Fibroblast of lung (primary cell): ENCODE results near the gene LTBP4. TPM values are rescaled to one million over a fixed set of nuclear protein-coding genes. Genes with fewer than 3 reads are reported as not detected.
A peak's percentile ranks its signal among the peaks of the same experiment; 100 is the strongest.

ENCODE experiments used
- DNase-seq, 2 donors: peaks; one replicate each; pipeline versions ENCODE4 v3.0.0 to v3.0.0-alpha.2; 2010; ENCODE audit warnings: low read depth in 2 of 2
- H2AFZ ChIP-seq: 2 replicates; pipeline ENCODE4 v1.5.1; 2012; ENCODE audit warnings: low read length, control low read depth, inconsistent platforms
- H3K27ac ChIP-seq: 2 replicates; pipeline ENCODE4 v1.5.1; 2011; ENCODE audit warnings: low read length, control low read depth; ENCODE audit not compliant: insufficient read depth
- H3K27me3 ChIP-seq: 2 replicates; pipeline ENCODE4 v1.5.1; 2011; ENCODE audit warnings: mild to moderate bottlenecking, low read length; ENCODE audit not compliant: control insufficient read depth, insufficient read depth
- H3K36me3 ChIP-seq: 2 replicates; pipeline ENCODE4 v1.5.1; 2011; ENCODE audit warnings: low read length; ENCODE audit not compliant: control insufficient read depth, insufficient read depth
- H3K4me1 ChIP-seq: 2 replicates; pipeline ENCODE4 v1.5.1; 2011; ENCODE audit warnings: low read length; ENCODE audit not compliant: control insufficient read depth, insufficient read depth; ENCODE audit errors: extremely low read depth
- H3K4me2 ChIP-seq: 2 replicates; pipeline ENCODE4 v1.5.1; 2011; ENCODE audit warnings: low read length, control low read depth; ENCODE audit not compliant: insufficient read depth; ENCODE audit errors: extremely low read depth
- H3K4me3 ChIP-seq, 4 experiments: fragments of 200-600 bp in 1 of 4; sonication (generic) in 1 of 4; replicated peaks in 1 of 4; 2 replicates each; pipeline ENCODE4 v1.5.1; 2011 to 2016; ENCODE audit warnings: low read length in 4 of 4, low read depth in 3 of 4, mild to moderate bottlenecking in 3 of 4, control low read depth in 2 of 4, inconsistent platforms in 1 of 4, mixed read lengths in 1 of 4; ENCODE audit not compliant: insufficient read depth in 1 of 4; ENCODE audit errors: control extremely low read depth in 1 of 4
- H3K79me2 ChIP-seq: 2 replicates; pipeline ENCODE4 v1.5.1; 2012; ENCODE audit warnings: mild to moderate bottlenecking, low read length, inconsistent platforms; ENCODE audit not compliant: control insufficient read depth, insufficient read depth
- H3K9ac ChIP-seq: 2 replicates; pipeline ENCODE4 v1.5.1; 2011; ENCODE audit warnings: mild to moderate bottlenecking, low read length, control low read depth; ENCODE audit not compliant: insufficient read depth
- H3K9me3 ChIP-seq: 2 replicates; pipeline ENCODE4 v1.5.1; 2012; ENCODE audit warnings: low read depth, low read length; ENCODE audit not compliant: control insufficient read depth, insufficient read depth
- H4K20me1 ChIP-seq: 2 replicates; pipeline ENCODE4 v1.5.1; 2011; ENCODE audit warnings: low read length; ENCODE audit not compliant: control insufficient read depth, insufficient read depth; ENCODE audit errors: extremely low read depth
- CTCF ChIP-seq, 2 donors: IDR thresholded peaks in 1 of 2; conservative IDR thresholded peaks in 1 of 2; 1 replicate in 1 of 2; 2 replicates in 1 of 2; pipeline ENCODE4 v1.5.1; 2011 to 2012; ENCODE audit warnings: low read length in 2 of 2, control low read depth in 1 of 2, inconsistent platforms in 1 of 2, low read depth in 1 of 2, mild to moderate bottlenecking in 1 of 2
- EZH2 ChIP-seq: IDR thresholded peaks from 2 replicates; pipeline ENCODE4 v1.5.1; 2012; ENCODE audit warnings: low read length, control low read depth, mild to moderate bottlenecking; ENCODE audit errors: missing control alignments
- polyA plus RNA-seq, 2 donors: library from polyadenylated mRNA; depleted of rRNA in 1 of 2; stranded (reverse) in 1 of 2; unstranded in 1 of 2; fragments of >200 nt; gene quantifications; 2 replicates each; pipeline ENCODE4 v1.2.1, GENCODE V29; 2011 to 2012; ENCODE audit warnings: missing spikeins in 1 of 2
- total RNA-seq: library from RNA; depleted of rRNA; stranded (reverse); fragments of >200 nt; gene quantifications from 2 replicates; pipeline ENCODE4 v1.2.1, GENCODE V29; 2014

Gene LTBP4
- total and polyA plus RNA-seq, 2 donors (not counting 1 experiment from before 2014, with no cell fraction given): 31.7 to 46.4 TPM

- no peak overlapping the region for H3K4me3 ChIP-seq
- TF ChIP-seq EZH2: no peak
- no peak for TF ChIP-seq CTCF (conservative IDR thresholded peaks at IDR 0.05 in 1 of 2, IDR thresholded peaks at IDR 0.05 in 1 of 2; ENCODE audit: low read depth in 1 of 2, low read length in 2 of 2)
- no peak overlapping the region for H3K4me2 ChIP-seq
- H2AFZ ChIP-seq: no peak overlapping the region
- H3K79me2 ChIP-seq: no peaks in the 10 kb centered on the region
- H3K9ac ChIP-seq: no peak overlapping the region
- DNase-seq: no peak
- H3K36me3 ChIP-seq: peaks cover 4% of the 10 kb centered on the region
- H4K20me1 ChIP-seq: no peaks in the 10 kb centered on the region
- no peaks in the 10 kb centered on the region for H3K9me3 ChIP-seq
- peaks cover 6% of the 10 kb centered on the region for H3K4me1 ChIP-seq
- H3K27ac ChIP-seq: no peak overlapping the region
- no peaks in the 10 kb centered on the region for H3K27me3 ChIP-seq
Observed at GRCh38 chr19:40611900-40612698, 10.9 kb downstream of the LTBP4 start.

GRCh38 chr19:40612831-40613689 lies 11.9 kb downstream of the LTBP4 start:
- Histone ChIP-seq H3K4me2 (no peak overlapping the region), H3K27me3 (no peaks in the 10 kb centered on the region), H3K36me3 (peaks cover 4% of the 10 kb centered on the region), H3K4me3 (no peak overlapping the region), H3K9me3 (no peaks in the 10 kb centered on the region), H4K20me1 (no peaks in the 10 kb centered on the region), H3K4me1 (peaks cover 6% of the 10 kb centered on the region), H3K27ac (no peak overlapping the region), H2AFZ (no peak overlapping the region), H3K9ac (no peak overlapping the region), H3K79me2 (no peaks in the 10 kb centered on the region)
- TF ChIP-seq EZH2 (no peak), CTCF (conservative IDR thresholded peaks at IDR 0.05 in 1 of 2, IDR thresholded peaks at IDR 0.05 in 1 of 2; ENCODE audit: low read depth in 1 of 2, low read length in 2 of 2) (no peak)
- DNase-seq: peak in 1 of 2 donors; percentile 41
